ENCODE data around the gene MBP. TPM values are rescaled to one million over a fixed set of nuclear protein-coding genes. Genes with fewer than 3 reads are reported as not detected.

MBP gene
- polyA plus RNA-seq, 4 donors, result 14.3 to 34.3 (median 23.0) TPM

DNA sequence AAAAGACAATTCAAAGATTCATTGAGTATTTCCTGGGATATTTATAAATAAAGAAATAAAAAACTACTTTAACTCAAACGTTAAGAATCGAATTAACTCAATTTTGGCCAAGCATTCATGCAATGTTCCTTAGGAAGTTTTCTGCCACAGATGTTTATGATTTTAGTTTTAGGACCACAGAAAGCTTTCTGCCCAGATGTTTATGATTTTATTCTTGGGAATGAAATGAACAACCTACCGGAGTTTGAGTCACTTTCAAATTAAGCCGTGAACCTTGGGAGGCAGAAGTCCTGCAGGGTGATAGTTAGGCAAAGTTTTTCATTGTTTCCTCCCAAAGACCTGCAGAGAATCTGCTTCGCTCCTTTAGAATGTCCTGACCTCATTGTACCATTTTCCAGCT is 34.7 kb upstream of the MBP start:
- peaks cover 0 to 9% (median 0%) of the 10 kb centered on the region in 3 donors for H3K27me3 ChIP-seq (ENCODE audit: control insufficient read depth in 3 of 3, insufficient read depth in 3 of 3, low read length in 3 of 3)
- no peaks in the 10 kb centered on the region for H3K4me1 ChIP-seq (ENCODE audit: control insufficient read depth in 3 of 3, insufficient read depth in 2 of 3, low read depth in 1 of 3, low read length in 2 of 3)
- H3K4me3 ChIP-seq (ENCODE audit: low read depth in 1 of 3, low read length in 3 of 3), result no peak overlapping the region
- FAIRE-seq, result no peak
- H3K9me3 ChIP-seq (ENCODE audit: control insufficient read depth in 2 of 2, insufficient read depth in 1 of 2, low read depth in 1 of 2, low read length in 1 of 2), result no peaks in the 10 kb centered on the region
- WGBS, 3 donors, result 81 to 84% (median 82%) methylated on average over 5 of the region's 5 CpGs
- no peaks in the 10 kb centered on the region for H3K36me3 ChIP-seq (ENCODE audit: control insufficient read depth in 3 of 3, insufficient read depth in 2 of 3, low read depth in 1 of 3, low read length in 3 of 3)
- no peak for DNase-seq
- no peak overlapping the region for H3K27ac ChIP-seq (ENCODE audit: low read depth in 1 of 3, low read length in 2 of 3)

DNA sequence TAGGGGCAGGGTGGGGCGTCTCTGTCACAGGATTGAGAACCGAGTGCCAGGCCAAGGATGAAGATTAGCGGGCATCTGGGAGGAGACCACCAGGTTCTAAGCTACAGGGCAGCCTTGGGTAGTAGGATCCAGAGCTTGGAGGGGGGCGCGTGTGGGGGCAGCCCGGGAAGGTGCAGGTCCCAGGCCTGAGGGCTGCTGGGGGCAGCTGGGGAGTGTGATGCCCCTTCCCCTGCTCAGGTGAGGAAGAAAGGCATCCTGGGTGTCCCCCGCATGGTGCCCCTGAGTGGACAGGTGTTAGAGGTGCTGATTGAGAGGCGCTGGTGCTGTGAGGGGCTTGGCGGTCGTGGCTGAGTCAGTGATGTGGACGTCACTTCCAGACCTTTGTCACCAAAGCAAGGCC is 33.9 kb upstream of the MBP start:
- Histone ChIP-seq H3K4me1 (ENCODE audit: control insufficient read depth in 3 of 3, insufficient read depth in 2 of 3, low read depth in 1 of 3, low read length in 2 of 3) (no peaks in the 10 kb centered on the region), H3K36me3 (ENCODE audit: control insufficient read depth in 3 of 3, insufficient read depth in 2 of 3, low read depth in 1 of 3, low read length in 3 of 3) (no peaks in the 10 kb centered on the region), H3K9me3 (ENCODE audit: control insufficient read depth in 2 of 2, insufficient read depth in 1 of 2, low read depth in 1 of 2, low read length in 1 of 2) (no peaks in the 10 kb centered on the region), H3K4me3 (ENCODE audit: low read depth in 1 of 3, low read length in 3 of 3) (no peak overlapping the region), H3K27ac (ENCODE audit: low read depth in 1 of 3, low read length in 2 of 3) (no peak overlapping the region), H3K27me3 (ENCODE audit: control insufficient read depth in 3 of 3, insufficient read depth in 3 of 3, low read length in 3 of 3) (peaks cover 0 to 9% (median 0%) of the 10 kb centered on the region in 3 donors)
- no peak for FAIRE-seq
- DNase-seq, result no peak
- WGBS, 3 donors, result 70 to 87% (median 71%) methylated on average over 11 of the region's 11 CpGs

DNA sequence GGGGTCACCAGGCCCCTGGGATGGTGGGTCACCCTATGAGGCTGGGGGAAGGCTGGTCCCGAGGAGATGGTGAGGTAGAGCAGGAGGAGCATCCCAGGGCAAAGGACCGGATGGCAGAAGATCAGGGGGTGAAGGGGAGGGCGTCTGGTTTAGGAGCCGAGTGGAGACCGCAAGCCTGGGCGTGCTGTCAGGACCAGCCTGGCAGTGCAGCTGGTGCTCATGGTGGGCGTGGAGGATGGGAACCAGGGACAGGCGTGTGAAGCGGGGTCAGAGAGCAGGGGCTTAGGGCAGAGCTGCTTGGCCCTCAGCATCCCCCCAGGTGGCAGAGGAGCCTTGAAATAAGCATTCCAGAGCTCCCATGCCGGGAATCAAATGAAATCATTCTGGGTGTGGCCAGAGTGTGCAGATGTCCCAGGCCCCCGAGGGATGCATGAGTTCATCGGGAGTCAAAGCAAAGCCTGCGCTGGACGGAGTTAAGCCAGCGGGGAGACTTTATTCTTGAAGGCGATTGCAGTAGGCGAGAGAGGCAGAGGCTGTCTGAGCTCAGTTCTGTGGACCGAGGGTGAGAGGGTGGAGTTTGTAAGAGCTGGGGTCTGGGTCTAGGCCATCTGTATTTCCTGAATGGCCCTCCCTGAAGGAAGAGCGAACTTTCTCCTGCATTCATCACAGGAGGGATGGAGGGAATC is 33.1 kb upstream of the MBP start:
- Histone ChIP-seq H3K9me3 (ENCODE audit: control insufficient read depth in 2 of 2, insufficient read depth in 1 of 2, low read depth in 1 of 2, low read length in 1 of 2) (no peaks in the 10 kb centered on the region), H3K4me3 (ENCODE audit: low read depth in 1 of 3, low read length in 3 of 3) (no peak overlapping the region), H3K27ac (ENCODE audit: low read depth in 1 of 3, low read length in 2 of 3) (no peak overlapping the region), H3K27me3 (ENCODE audit: control insufficient read depth in 3 of 3, insufficient read depth in 3 of 3, low read length in 3 of 3) (peaks cover 0 to 6% (median 0%) of the 10 kb centered on the region in 3 donors), H3K4me1 (ENCODE audit: control insufficient read depth in 3 of 3, insufficient read depth in 2 of 3, low read depth in 1 of 3, low read length in 2 of 3) (no peaks in the 10 kb centered on the region), H3K36me3 (ENCODE audit: control insufficient read depth in 3 of 3, insufficient read depth in 2 of 3, low read depth in 1 of 3, low read length in 3 of 3) (no peaks in the 10 kb centered on the region)
- 68 to 76% (median 73%) methylated on average over 18 to 19 of the region's 19 CpGs for WGBS, 3 donors
- DNase-seq (no peak), FAIRE-seq (no peak)

DNA sequence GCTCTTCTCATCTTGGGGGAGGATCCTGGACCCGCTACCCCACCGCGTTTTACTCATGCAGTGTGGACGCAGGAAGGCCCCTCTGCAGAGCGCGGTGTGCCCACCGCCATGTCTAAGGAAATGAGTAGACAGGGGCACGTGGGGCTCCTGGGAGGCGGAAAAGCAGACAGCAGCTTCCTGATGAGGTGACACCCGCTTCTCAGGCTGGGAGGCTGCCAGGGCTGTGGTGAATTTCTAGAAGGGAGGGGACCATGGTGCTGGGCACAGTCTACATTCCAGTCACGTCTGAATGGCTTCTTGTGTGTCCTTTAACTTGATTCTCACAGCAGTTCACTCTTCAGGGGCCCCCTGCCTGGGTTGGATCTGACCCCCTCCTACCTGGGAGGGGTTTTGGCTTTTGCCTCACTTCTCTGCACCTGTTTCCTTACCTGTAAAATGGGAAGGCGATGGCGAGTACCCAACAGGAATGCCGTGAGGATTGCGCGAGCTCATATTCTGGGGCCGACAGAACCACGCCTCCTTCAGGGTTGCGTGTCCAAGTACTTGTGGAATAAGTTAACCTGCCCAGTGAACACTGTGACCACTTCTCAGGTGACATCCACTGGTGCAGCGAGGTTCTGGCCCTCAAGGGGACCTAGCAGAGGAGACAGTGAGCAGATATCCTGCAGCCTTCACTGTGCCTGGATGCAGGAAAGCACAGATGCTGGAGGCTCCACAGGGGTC is 32.3 kb upstream of the MBP start:
- no peak overlapping the region for H3K27ac ChIP-seq (ENCODE audit: low read depth in 1 of 3, low read length in 2 of 3)
- DNase-seq (no peak), FAIRE-seq (no peak)
- H3K4me3 ChIP-seq (ENCODE audit: low read depth in 1 of 3, low read length in 3 of 3), result no peak overlapping the region
- H3K36me3 ChIP-seq (ENCODE audit: control insufficient read depth in 3 of 3, insufficient read depth in 2 of 3, low read depth in 1 of 3, low read length in 3 of 3), result no peaks in the 10 kb centered on the region
- no peaks in the 10 kb centered on the region for H3K9me3 ChIP-seq (ENCODE audit: control insufficient read depth in 2 of 2, insufficient read depth in 1 of 2, low read depth in 1 of 2, low read length in 1 of 2)
- WGBS, 3 donors, result 83 to 89% (median 87%) methylated on average over 20 of the region's 20 CpGs
- peaks cover 0 to 6% (median 0%) of the 10 kb centered on the region in 3 donors for H3K27me3 ChIP-seq (ENCODE audit: control insufficient read depth in 3 of 3, insufficient read depth in 3 of 3, low read length in 3 of 3)
- H3K4me1 ChIP-seq (ENCODE audit: control insufficient read depth in 3 of 3, insufficient read depth in 2 of 3, low read depth in 1 of 3, low read length in 2 of 3), result no peaks in the 10 kb centered on the region

DNA sequence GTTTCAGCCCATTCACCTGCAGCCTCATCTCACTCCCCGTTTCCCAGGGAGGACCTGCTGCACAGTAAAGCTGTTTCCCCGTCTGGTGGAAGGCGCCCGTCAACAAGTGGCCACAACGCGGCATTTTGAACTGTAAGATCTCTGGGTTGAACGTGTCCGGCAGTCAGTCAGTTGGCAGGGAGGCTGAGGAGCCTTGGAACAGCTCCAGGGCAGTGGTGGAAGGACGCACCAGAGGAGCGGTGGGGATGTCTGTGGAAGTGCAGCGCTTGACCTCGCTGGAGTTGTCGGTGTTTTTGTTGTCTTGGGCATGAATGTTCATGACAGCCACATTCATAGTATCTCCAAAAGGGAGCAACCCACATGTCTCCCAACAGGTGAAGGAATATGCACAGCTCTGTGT is 31.4 kb upstream of the MBP start:
- H3K4me1 ChIP-seq (ENCODE audit: control insufficient read depth in 3 of 3, insufficient read depth in 2 of 3, low read depth in 1 of 3, low read length in 2 of 3), result no peaks in the 10 kb centered on the region
- peaks cover 0 to 6% (median 0%) of the 10 kb centered on the region in 3 donors for H3K27me3 ChIP-seq (ENCODE audit: control insufficient read depth in 3 of 3, insufficient read depth in 3 of 3, low read length in 3 of 3)
- H3K4me3 ChIP-seq (ENCODE audit: low read depth in 1 of 3, low read length in 3 of 3), result no peak overlapping the region
- no peak overlapping the region for H3K27ac ChIP-seq (ENCODE audit: low read depth in 1 of 3, low read length in 2 of 3)
- FAIRE-seq (no peak), DNase-seq (no peak)
- H3K9me3 ChIP-seq (ENCODE audit: control insufficient read depth in 2 of 2, insufficient read depth in 1 of 2, low read depth in 1 of 2, low read length in 1 of 2), result no peaks in the 10 kb centered on the region
- WGBS, 3 donors, result 89 to 92% (median 90%) methylated on average over 13 of the region's 13 CpGs
- H3K36me3 ChIP-seq (ENCODE audit: control insufficient read depth in 3 of 3, insufficient read depth in 2 of 3, low read depth in 1 of 3, low read length in 3 of 3), result no peaks in the 10 kb centered on the region

DNA sequence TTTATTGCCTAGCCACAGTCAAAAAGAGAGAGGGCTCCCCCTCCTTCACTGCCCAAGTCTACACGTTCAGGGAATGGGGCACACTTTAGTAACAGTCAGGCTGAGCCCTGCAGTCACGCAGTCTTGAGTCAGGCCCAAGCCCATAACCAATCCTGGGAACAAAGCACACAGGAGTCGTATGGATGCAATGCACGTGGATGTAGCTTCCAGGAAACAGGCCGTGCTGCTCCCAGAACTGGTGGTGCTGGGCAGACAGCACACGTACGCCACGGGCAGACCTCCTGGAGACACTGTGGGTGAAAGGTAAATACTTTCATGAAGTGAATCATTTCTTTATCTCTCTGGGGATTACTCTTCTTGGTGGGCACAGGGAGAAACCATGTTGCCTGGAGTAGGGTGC is 30.0 kb upstream of the MBP start:
- no peaks in the 10 kb centered on the region for H3K36me3 ChIP-seq (ENCODE audit: control insufficient read depth in 3 of 3, insufficient read depth in 2 of 3, low read depth in 1 of 3, low read length in 3 of 3)
- no peak overlapping the region for H3K4me3 ChIP-seq (ENCODE audit: low read depth in 1 of 3, low read length in 3 of 3)
- H3K27ac ChIP-seq (ENCODE audit: low read depth in 1 of 3, low read length in 2 of 3), result no peak overlapping the region
- H3K4me1 ChIP-seq (ENCODE audit: control insufficient read depth in 3 of 3, insufficient read depth in 2 of 3, low read depth in 1 of 3, low read length in 2 of 3), result no peaks in the 10 kb centered on the region
- DNase-seq (no peak), FAIRE-seq (no peak)
- H3K9me3 ChIP-seq (ENCODE audit: control insufficient read depth in 2 of 2, insufficient read depth in 1 of 2, low read depth in 1 of 2, low read length in 1 of 2), result no peaks in the 10 kb centered on the region
- 78 to 79% (median 78%) methylated on average over 8 of the region's 8 CpGs for WGBS, 3 donors
- H3K27me3 ChIP-seq (ENCODE audit: control insufficient read depth in 3 of 3, insufficient read depth in 3 of 3, low read length in 3 of 3), result peaks cover 0 to 2% (median 0%) of the 10 kb centered on the region in 3 donors

DNA sequence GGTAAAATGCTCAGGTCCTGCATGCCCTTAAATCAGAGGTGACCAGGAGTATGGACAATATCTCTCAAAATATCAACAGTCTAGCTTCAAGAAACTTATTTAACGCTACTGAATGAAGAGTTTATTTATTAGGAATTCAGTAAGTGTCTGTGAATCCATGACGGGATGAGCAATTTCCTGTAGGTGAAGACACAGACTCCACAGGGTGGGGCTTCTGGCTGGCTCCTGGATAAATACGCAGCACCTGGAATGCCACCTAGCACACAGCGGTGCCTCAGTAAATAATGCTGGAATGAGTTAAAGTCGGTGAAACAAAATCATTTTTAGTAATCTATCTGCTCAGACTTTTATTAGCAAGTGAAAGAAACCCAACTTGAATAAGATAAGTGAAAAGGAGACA is 29.4 kb upstream of the MBP start:
- Histone ChIP-seq H3K4me3 (ENCODE audit: low read depth in 1 of 3, low read length in 3 of 3) (no peak overlapping the region), H3K36me3 (ENCODE audit: control insufficient read depth in 3 of 3, insufficient read depth in 2 of 3, low read depth in 1 of 3, low read length in 3 of 3) (no peaks in the 10 kb centered on the region), H3K27me3 (ENCODE audit: control insufficient read depth in 3 of 3, insufficient read depth in 3 of 3, low read length in 3 of 3) (peaks cover 0 to 2% (median 0%) of the 10 kb centered on the region in 3 donors), H3K27ac (ENCODE audit: low read depth in 1 of 3, low read length in 2 of 3) (no peak overlapping the region), H3K9me3 (ENCODE audit: control insufficient read depth in 2 of 2, insufficient read depth in 1 of 2, low read depth in 1 of 2, low read length in 1 of 2) (no peaks in the 10 kb centered on the region), H3K4me1 (ENCODE audit: control insufficient read depth in 3 of 3, insufficient read depth in 2 of 3, low read depth in 1 of 3, low read length in 2 of 3) (no peaks in the 10 kb centered on the region)
- WGBS, 3 donors, result 65 to 73% (median 66%) methylated on average over 5 of the region's 5 CpGs
- FAIRE-seq (no peak), DNase-seq (no peak)

DNA sequence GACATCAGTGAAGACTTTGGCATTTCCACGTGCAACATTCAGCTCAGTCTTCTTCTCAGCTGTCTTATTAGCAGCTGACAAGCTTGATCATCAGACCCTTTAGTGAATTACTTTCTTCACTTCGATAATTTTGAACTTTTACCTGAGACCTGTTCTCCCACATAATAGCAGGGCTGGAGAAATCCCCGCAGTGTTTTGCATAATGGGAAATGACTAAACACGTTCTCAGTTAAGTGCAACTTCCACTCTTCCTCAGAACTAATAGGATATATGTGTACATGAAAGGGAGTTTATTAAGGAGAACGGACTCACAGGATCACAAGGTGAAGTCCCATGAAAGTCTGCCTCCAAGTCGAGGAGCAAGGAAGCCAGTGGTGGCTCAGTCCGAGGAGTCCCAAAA is 28.8 kb upstream of the MBP start:
- Histone ChIP-seq H3K9me3 (ENCODE audit: control insufficient read depth in 2 of 2, insufficient read depth in 1 of 2, low read depth in 1 of 2, low read length in 1 of 2) (no peaks in the 10 kb centered on the region), H3K27me3 (ENCODE audit: control insufficient read depth in 3 of 3, insufficient read depth in 3 of 3, low read length in 3 of 3) (peaks cover 0 to 2% (median 0%) of the 10 kb centered on the region in 3 donors), H3K36me3 (ENCODE audit: control insufficient read depth in 3 of 3, insufficient read depth in 2 of 3, low read depth in 1 of 3, low read length in 3 of 3) (no peaks in the 10 kb centered on the region), H3K27ac (ENCODE audit: low read depth in 1 of 3, low read length in 2 of 3) (no peak overlapping the region), H3K4me3 (ENCODE audit: low read depth in 1 of 3, low read length in 3 of 3) (no peak overlapping the region), H3K4me1 (ENCODE audit: control insufficient read depth in 3 of 3, insufficient read depth in 2 of 3, low read depth in 1 of 3, low read length in 2 of 3) (no peaks in the 10 kb centered on the region)
- DNase-seq (no peak), FAIRE-seq (no peak)
- WGBS, 3 donors, result 67 to 79% (median 71%) methylated on average over 7 of the region's 7 CpGs

Data from small intestine (tissue), 7 donors.